ENCODE data around the gene CTSK. TPM values are rescaled to one million over a fixed set of nuclear protein-coding genes. Genes with fewer than 3 reads are reported as not detected.
"Not testable (repeated sequence)": the region's sequence is repeated elsewhere in the genome, so short reads cannot be mapped to it uniquely, and the experiment has no call there.

The CTSK gene
- total RNA-seq, 1 donor from 2014 or later = 2.4 TPM

- no peaks in the 10 kb centered on the region for H3K36me3 ChIP-seq (ENCODE audit: control insufficient read depth, insufficient read depth, low read length)
- no peaks in the 10 kb centered on the region for H3K27me3 ChIP-seq (ENCODE audit: control insufficient read depth, insufficient read depth, low read length)
- FAIRE-seq (no peak), DNase-seq (ENCODE audit: low read depth) (no peak)
- TF ChIP-seq CTCF (IDR thresholded peaks at IDR 0.05; ENCODE audit: insufficient read depth, low read length, severe bottlenecking) = no peak
- H3K4me3 ChIP-seq (ENCODE audit: low read depth, low read length) = no peak overlapping the region
Observed at GRCh38 chr1:150772326-150772725, 35.7 kb downstream of the CTSK start.

- not testable (repeated sequence) for H3K27me3 ChIP-seq (ENCODE audit: control insufficient read depth, insufficient read depth, low read length); FAIRE-seq; H3K4me3 ChIP-seq (ENCODE audit: low read depth, low read length); DNase-seq (ENCODE audit: low read depth); H3K36me3 ChIP-seq (ENCODE audit: control insufficient read depth, insufficient read depth, low read length)
Observed at GRCh38 chr1:150767704-150768103, 40.4 kb downstream of the CTSK start.

GRCh38 chr1:150765977-150766301 lies 42.1 kb downstream of the CTSK start:
- DNase-seq (ENCODE audit: low read depth); FAIRE-seq; H3K4me3 ChIP-seq (ENCODE audit: low read depth, low read length); H3K36me3 ChIP-seq (ENCODE audit: control insufficient read depth, insufficient read depth, low read length); H3K27me3 ChIP-seq (ENCODE audit: control insufficient read depth, insufficient read depth, low read length): not testable (repeated sequence)

GRCh38 chr1:150765296-150765976 lies 42.6 kb downstream of the CTSK start, which contains the start of gene CTSS:
Gene CTSS, minus strand, starts transcription at chr1:150765778. Its CDS starts 1,015 bp downstream, at chr1:150764763.
- Histone ChIP-seq H3K27me3 (ENCODE audit: control insufficient read depth, insufficient read depth, low read length) (no peaks in the 10 kb centered on the region), H3K4me3 (ENCODE audit: low read depth, low read length) (no peak within 1 kb of the TSS), H3K36me3 (ENCODE audit: control insufficient read depth, insufficient read depth, low read length) (no peaks in the 10 kb centered on the region)
- DNase-seq (ENCODE audit: low read depth) (peak; percentile 22), FAIRE-seq (no peak)
- no peak for TF ChIP-seq CTCF (IDR thresholded peaks at IDR 0.05; ENCODE audit: insufficient read depth, low read length, severe bottlenecking)

GRCh38 chr1:150764617-150765101 lies 43.4 kb downstream of the CTSK start:
- no peaks in the 10 kb centered on the region for H3K36me3 ChIP-seq (ENCODE audit: control insufficient read depth, insufficient read depth, low read length)
- H3K27me3 ChIP-seq (ENCODE audit: control insufficient read depth, insufficient read depth, low read length) = no peaks in the 10 kb centered on the region
- DNase-seq (ENCODE audit: low read depth) (peak; percentile 77), FAIRE-seq (no peak)
- no peak overlapping the region for H3K4me3 ChIP-seq (ENCODE audit: low read depth, low read length)
- TF ChIP-seq CTCF (IDR thresholded peaks at IDR 0.05; ENCODE audit: insufficient read depth, low read length, severe bottlenecking) = no peak

GRCh38 chr1:150763018-150763417 lies 45.0 kb downstream of the CTSK start:
- FAIRE-seq (no peak), DNase-seq (ENCODE audit: low read depth) (no peak)
- no peaks in the 10 kb centered on the region for H3K27me3 ChIP-seq (ENCODE audit: control insufficient read depth, insufficient read depth, low read length)
- no peak for TF ChIP-seq CTCF (IDR thresholded peaks at IDR 0.05; ENCODE audit: insufficient read depth, low read length, severe bottlenecking)
- no peaks in the 10 kb centered on the region for H3K36me3 ChIP-seq (ENCODE audit: control insufficient read depth, insufficient read depth, low read length)
- no peak overlapping the region for H3K4me3 ChIP-seq (ENCODE audit: low read depth, low read length)

GRCh38 chr1:150762552-150762951 lies 45.5 kb downstream of the CTSK start:
- TF ChIP-seq CTCF (IDR thresholded peaks at IDR 0.05; ENCODE audit: insufficient read depth, low read length, severe bottlenecking) = no peak
- no peak overlapping the region for H3K4me3 ChIP-seq (ENCODE audit: low read depth, low read length)
- DNase-seq (ENCODE audit: low read depth) = no peak
- FAIRE-seq = no peak
- no peaks in the 10 kb centered on the region for H3K36me3 ChIP-seq (ENCODE audit: control insufficient read depth, insufficient read depth, low read length)
- no peaks in the 10 kb centered on the region for H3K27me3 ChIP-seq (ENCODE audit: control insufficient read depth, insufficient read depth, low read length)
